SK-MEL-5 (cell line): ENCODE data around the gene SETBP1. TPM values are rescaled to one million over a fixed set of nuclear protein-coding genes. Genes with fewer than 3 reads are reported as not detected.

Source experiments
- DNase-seq: peaks from one replicate; pipeline ENCODE4 v3.0.0-alpha.2; 2016; ENCODE audit warnings: low read depth, low spot score
- in situ Hi-C: cut with HindIII; loops from 2 replicates; pipeline ENCODE4 v1.10.0; 2016; ENCODE audit warnings: low sequenced_read_pairs, high pct_unique_total_duplicates, low pct_unique_long_range_greater_than_20kb
- small RNA-seq, 2 experiments: library from RNA; depleted of rRNA; stranded (forward); fragments of <200 nt; gene quantifications; one replicate each; pipeline ENCODE3, GENCODE V24; 2014
- total RNA-seq: library from RNA; depleted of rRNA; stranded (reverse); fragments of >200 nt; shearing (Covaris generic); gene quantifications from 2 replicates; pipeline ENCODE4 v1.2.3, GENCODE V29; 2014

Gene SETBP1
- total RNA-seq, 1 experiment from 2014 or later: 2.3 TPM

DNA sequence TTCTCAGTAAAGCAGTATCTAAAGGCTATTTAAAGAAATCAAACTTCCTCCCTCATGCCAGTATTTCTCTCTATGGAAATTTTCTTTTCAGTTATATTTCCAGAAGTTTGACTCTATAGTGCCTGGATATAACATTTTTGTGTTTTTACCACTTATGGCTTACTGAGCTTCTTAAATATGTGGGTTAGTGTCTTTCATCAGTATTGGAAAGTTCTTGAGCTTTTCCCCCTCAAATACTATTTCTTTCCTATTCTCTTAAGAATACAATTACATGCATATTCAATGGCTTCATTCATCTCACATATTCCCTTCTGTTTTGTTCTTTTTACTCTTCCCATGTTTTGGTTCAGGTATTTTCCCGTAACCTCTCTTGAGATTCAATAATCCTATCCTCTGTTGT lies 432.0 kb downstream of the SETBP1 start:
- in situ Hi-C loops: no loop called here

DNA sequence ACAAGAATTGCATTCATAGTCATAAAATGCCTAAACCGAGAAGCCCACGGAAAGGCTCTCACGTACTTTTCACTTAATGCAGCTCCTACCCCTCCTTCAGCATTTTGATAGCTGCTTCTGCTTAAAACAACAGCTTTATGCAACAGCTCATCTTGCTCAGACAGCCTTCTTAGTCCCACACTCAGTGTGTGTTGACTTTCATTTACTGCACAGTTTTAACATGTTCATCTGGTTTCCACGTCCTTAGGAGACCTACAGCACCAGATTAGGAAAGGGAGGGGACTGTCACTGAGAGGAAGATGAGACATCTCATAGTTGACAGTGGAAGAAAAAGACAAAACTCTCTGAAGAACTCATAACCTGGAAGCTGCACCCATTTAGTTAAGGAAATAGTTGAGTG lies 435.4 kb downstream of the SETBP1 start:
- in situ Hi-C loops: no loop called here
- no peak for DNase-seq

More for the DNA sequence above, 432.0 kb downstream of the SETBP1 start:
- DNase-seq: no peak

Small RNA genes lying within 50 kb of the gene (small RNA-seq; reads per million reads assigned to genes)
- gene MIR4319: 0 reads per million in 2 experiments
